LHCN-M2 (cell line): ENCODE data around the gene CHID1. TPM values are rescaled to one million over a fixed set of nuclear protein-coding genes. Genes with fewer than 3 reads are reported as not detected.

Experiments used
- DNase-seq: peaks from one replicate; pipeline ENCODE4 v3.0.0-alpha.2; 2012; ENCODE audit warnings: low read depth
- total RNA-seq: library from RNA; depleted of rRNA; stranded (reverse); fragments of >200 nt; gene quantifications from 2 replicates; pipeline ENCODE4 v1.2.3, GENCODE V29; 2014

The CHID1 gene
- total RNA-seq, 1 experiment from 2014 or later: 52.2 TPM

DNA sequence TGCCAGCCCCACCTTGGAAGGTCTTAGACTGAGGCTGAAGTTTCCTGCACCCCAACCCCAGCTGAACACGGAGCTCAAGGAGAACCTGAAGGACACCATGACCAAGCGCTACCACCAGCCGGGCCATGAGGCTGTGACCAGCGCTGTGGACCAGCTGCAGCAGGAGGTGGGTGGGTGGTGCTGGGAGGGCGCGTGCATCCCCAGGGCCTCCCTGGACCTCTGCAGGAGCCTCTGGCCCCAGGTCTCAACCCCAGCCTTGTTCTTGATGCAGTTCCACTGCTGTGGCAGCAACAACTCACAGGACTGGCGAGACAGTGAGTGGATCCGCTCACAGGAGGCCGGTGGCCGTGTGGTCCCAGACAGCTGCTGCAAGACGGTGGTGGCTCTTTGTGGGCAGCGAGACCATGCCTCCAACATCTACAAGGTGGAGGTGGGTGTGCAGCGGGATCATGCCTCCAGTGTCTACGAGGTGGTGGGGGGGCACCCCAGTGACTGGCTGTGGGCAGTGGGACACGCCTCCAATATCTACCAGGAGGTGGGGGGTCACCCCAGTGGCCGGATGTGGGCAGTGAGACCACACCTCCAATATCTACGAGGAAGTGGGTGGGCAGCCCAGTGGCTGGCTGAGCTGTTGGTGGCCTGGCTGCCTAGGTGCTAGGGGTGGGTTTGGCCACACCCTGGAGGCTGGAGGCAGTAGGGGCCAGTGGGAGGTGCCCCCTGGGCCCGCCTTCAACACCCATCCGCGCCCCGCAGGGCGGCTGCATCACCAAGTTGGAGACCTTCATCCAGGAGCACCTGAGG lies 73.2 kb downstream of the CHID1 start:
- DNase-seq: no peak

DNA sequence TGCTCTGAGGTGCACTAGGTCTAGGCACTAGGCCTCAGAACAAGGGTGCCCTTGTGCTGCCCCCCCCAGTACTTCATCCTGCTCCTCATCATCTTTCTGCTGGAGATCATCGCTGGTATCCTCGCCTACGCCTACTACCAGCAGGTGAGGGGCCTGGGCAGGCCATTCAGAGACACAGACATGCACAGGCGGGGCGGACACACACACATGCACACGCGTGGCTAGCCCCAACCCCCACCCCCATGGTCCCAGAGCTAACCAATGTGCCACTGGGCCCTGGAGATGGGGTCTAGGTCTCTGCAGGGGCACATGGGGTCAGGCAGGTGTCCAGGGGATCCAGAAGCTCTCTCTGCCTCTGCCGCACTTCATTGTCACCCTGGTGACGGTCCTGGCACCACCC lies 73.9 kb downstream of the CHID1 start:
- DNase-seq: no peak

DNA sequence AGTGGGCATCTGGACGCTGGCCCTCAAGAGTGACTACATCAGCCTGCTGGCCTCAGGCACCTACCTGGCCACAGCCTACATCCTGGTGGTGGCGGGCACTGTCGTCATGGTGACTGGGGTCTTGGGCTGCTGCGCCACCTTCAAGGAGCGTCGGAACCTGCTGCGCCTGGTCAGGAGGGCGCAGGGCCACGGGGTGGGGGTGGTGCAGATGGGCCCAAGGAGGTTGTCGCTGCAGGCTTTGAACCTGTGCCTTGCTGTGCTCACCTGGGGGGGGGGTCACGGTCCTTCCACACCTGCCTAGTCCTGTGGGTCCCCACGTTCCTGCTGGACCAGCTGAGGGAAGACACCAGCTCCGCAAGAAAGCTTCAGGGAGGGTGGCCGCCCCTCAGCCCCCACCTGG lies 74.3 kb downstream of the CHID1 start:
- DNase-seq: no peak

DNA sequence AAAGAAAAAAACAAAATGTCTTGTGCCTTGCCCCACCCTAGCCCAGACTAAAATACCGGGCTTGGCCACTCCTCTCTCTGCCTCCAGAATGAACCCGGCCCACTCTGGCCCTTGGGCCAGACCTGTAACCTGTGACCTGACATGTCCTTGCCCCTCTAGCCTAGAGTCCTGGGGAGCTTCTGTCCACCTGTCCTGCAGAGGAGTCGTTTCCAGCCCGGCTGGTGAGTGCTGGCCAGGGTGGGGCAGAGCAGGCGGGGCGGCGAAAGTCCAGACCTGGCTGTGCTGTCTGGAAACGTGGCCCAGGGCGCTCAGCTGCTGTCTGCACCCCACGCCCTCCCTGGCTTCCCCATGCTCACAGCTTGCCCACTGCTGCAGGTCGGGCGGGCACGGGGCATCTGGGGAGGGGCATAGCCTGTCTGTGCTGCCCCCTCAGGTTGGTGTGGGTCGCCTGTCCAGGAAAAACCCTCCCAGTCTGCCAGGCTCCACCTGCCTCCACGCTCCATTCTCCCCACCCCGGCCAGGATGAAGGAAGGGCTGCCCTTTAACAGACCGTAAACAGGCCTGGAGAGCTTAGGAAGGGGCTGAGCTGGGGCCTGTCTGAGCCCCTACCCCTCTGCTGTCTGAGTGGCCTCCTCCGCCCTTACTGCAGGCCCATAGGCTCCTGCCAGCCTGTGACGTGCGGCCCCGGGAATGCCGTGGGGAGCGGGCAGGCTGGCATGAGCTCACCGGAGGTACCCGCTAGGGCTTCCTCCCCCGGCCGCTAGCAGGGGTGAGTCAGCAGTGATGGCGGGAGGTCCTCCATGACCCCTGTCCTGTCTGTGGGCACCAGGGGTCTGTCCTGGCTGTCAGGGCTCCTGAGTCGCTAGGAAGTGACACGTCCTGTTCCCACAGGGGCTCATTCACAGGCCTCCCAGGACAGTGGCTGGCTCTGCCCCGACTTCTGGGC lies 76.0 kb downstream of the CHID1 start:
- peak; percentile 92 for DNase-seq

DNA sequence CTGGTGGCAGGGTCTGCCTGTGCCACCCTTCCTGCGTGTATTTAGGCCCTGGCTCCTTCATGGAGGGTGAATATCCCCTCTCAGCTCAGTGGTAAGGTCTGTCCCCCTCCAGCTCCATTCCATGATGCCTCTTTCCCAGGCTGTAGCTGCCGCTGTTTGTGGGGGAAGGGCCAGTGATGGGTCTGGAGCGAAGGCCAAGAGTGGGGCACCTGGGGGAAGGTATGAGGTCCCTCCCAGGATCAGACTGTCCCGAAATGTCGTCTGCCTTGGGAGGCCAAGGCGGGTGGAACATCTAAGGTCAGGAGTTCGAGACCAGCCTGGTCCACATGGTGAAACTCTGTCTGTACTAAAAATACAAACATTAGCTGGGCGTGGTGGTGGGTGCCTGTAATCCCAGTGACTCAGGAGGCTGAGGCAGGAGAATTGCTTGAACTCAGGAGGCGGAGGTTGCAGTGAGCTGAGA lies 76.7 kb downstream of the CHID1 start:
- peak; percentile 48 for DNase-seq

DNA sequence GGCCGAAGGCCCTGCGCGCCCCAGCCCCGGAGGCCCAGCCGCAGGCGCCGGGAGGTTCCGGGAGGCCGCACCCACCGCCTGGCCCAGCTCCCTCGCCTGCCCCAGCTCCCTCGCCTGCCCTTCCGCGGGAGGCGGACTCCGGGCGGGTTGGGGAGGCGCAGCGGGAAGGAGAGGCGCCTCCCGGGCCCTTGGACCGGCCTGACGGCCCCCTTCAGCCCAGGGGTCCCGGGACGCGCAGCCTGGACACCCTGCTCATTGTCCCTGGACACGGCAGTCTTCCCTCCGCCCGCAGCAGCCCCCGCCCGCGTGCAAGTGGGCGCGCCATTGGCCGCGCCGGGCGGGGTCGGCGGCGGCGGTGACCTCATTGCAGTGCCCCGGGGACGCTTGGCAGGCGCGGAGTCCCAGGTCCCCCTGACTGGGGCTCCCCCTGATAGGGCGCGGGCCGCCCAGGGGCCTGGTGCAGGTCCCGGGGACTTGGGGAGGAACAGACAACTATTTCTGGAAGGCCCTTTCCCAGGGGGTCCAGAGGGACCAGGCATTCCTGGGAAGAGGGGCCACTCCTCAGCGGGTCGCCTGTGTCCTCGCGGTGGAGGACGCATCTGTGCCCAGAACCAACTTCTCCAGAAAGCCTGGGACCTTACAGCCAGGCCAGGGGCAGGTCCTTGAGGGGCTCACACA lies 77.4 kb downstream of the CHID1 start:
- no peak for DNase-seq

DNA sequence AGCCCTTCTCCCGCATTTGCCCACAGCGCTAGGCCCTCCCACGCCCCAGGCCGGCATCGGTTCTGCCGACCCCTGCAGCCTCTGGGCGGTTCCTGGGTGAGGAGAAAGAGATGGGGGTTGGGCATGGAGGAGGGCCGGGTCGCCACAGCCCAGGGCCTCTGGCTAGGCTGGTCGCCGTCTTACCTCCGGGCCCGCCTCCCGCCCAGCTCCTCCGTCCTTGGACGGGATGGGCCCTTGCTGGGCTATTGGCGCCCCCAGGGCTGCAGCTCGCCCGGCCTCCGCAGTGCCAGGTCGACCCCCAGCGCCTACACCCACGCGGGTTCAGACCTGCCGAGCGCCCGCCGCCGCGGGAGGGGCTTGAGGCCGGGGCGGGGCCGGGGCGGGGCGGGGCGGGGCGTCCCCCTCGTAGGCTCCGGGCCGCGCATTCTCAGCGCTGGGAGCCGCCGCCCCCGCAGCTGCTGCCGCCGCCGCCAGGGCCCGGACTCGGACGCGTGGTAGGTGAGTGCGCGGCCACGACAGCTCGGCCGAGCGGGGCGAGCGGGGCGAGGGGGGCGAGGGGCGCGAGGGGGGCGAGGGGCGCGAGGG lies 78.0 kb downstream of the CHID1 start, which contains the start of gene CD151:
CD151 (plus strand) TSS at position 424 of the 585 bp plus-strand sequence. CDS start 3,118 bp downstream, outside the sequence.
- peak; percentile 70 for DNase-seq

DNA sequence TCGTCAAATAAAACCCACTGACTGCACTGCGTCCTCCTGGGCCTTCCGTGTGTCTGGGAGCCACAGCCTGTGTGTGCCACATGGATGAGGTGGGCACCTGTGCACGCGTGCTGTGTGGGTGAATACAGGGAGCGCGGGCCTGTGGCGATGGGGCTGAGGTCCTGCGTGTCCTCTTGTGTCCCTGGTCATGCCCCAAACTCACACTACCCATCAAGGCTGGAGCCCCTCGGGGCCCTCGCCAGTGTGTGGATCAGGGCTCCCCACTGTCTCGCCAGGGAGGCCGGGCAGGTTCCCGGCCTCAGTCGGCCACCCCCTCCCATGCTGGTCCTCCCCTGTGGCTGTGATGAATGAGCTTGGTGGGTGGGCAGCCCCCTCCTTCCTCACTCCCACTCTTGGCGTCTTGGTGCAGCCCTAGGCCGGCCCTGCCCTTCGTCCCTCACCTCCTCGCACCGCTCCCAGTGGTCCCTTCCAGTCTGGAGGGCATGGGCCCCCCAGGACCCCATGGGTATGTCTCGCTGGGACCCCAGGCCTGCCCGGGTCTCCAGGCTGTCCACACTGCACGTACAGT lies 78.6 kb downstream of the CHID1 start:
- DNase-seq: no peak

DNA sequence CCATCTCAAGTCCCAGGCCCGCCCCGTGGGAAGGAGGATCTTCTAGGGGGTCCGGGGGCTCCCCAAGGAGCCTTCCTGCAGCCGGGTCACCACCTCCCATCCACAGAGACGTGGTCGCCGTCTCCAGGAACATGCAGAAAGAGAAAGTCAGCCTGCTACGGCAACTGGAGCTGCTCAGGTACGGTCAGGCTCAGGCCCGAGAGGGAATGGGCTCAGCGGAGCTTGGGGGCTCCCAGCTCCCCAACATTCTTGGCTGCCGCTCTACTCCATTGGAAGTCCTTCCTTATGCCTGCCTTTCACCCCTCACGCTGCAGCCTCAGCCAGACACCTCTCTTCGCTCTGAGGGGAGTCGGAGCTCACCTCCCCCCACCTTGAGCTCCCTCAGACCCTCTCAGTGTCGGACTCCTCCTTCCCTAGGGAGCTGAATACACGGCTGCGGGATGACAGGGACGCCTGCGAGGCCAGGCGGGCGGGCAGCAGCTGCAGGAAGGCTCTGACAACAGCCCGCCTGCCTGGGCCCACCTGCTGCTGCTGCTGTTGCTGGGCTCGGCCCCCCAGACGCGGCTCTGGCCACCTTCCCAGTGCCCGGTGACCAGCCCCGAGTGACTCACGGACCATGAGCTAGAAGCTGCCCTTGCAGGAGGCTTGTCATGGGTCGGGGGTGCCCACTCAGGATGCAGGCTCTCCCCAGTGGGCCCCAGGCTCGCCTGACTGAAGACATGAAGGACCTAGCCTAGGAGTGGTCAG lies 79.3 kb downstream of the CHID1 start:
- DNase-seq: peak; percentile 93

DNA sequence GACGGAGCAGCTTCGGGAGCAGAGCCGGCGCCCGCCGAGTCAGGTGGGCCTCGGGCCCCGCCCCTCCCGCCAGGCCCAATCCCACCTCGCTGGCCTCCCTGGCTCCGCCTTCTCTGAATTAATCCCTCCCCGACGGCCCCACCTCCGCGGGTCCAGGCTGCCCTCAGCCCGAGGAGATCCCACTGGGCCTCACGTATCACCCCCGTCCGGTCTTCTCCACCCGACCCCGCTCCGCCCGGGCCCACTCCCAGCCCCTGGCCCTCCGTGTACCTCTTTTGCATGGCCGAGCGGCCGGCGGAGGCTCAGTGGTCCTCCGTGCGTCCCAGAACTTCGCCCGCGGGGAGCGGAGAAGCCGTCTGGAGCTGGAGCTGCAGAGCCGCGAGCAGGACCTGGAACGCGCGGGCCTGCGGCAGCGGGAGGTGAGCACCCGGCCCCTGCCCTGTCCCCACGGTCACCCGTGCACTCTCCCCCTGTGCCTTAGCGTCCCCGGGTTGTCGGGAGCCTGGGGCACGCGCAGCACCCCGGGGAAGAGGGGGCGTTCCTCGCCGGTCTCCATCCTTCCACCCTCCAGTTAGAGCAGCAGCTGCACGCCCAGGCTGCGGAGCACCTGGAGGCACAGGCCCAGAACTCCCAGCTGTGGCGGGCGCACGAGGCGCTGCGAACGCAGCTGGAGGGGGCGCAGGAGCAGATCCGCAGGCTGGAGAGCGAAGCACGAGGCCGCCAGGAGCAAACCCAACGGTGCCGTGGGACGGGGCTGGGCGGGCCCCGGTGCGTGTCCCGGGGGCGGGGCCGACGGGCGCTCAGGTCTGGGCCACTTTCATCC lies 80.1 kb downstream of the CHID1 start:
- no peak for DNase-seq

DNA sequence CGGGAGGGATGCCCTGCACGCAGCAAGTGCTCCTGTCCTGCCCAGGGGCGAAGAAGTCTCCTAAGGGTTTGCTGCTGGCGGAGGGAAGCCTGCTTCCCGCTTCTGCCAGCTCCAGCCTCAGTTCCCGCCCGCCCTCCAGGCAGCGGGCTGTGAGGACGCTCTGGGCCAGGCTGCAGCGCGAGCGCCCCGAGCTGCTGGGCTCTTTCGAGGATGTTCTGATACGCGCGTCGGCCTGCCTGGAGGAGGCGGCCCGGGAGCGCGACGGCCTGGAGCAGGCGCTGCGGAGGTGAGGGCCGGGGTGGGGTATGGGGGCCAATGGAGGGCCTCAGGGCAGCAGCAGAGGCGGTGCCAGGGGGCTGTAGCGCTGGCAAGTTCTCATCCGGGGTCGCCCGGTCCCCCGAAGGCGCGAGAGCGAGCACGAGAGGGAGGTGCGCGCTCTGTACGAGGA lies 80.7 kb downstream of the CHID1 start:
- DNase-seq: no peak

DNA sequence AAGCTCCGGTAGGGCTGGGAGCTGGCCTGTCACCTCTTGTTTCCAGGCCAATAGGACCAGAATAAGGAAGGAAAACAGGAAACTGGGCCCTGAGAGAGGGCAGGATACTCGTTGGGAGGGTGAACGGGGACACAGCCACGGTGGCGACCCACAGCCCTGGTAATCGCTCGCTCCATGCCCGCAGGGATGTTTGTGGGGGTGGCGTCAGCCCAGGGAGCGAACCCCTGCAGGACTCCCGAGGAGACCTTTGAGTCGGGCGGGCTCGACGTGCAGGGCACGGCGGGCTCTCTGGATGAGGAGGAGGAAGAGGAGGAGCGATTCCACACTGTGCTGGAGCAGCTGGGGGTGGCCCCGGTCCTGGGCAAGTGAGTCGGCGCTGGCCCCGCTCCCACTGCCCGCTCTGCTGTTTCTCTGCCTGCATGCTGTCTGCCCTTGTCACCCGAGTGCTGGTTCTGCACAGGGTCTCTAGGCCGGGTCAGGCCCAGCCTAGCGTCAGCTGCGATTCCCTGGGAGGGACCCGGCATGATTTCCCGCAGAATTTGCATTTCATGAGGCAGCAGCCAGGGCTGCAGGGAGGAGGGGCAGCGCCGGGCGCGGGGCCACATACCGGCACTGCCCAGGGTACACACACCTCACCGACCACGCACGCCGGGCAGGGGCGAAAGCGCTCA lies 81.3 kb downstream of the CHID1 start:
- DNase-seq: no peak

DNA sequence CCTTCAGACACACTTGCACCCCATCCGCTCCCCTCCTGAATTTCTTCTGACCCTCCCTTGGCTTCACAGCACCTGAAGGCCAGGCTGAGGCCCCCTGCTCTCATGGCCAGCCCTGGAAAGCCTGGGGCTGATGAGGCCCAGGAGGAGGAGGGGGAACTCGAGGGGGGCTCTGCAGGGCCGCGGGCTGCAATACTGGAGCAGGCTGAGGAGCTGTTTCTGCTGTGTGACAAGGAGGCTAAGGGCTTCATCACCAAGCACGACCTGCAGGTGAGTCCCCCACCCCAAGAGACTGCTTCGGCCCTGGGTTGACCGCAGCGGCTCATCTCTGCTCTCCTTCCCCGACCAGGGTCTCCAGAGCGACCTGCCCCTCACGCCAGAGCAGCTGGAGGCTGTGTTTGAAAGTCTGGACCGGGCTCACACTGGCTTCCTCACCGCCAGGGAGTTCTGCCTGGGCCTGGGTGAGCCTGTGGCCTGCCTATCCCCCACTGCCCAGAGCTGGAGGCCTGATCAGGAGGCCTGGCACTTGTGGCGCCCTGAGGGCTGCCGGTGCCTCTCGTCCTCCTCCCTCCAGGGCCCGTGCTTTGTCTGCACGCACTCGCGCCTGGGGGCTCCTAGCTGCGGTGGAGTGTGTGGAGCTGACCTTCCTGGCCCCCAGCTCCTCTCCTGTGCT lies 82.0 kb downstream of the CHID1 start:
- DNase-seq: no peak

DNA sequence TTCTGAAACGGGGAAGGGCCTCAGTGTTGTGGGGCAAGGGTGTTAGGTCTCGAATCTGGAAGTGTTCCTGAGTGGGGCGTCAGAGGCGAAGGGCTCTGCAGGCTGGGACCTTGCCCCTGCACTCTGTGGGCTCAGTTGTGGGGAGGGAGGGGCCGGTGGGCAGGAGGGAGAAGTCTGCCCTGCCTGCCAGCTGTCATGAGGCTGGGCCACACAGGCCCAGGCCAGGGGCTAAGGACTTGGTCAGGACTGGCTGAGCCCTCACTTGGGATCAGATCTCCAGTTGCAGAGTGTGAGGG lies 82.8 kb downstream of the CHID1 start, which contains the start of gene CRACR2B:
CRACR2B (plus strand) TSS at position 23 of the 296 bp plus-strand sequence. CDS start 689 bp downstream, outside the sequence.
- DNase-seq: no peak

DNA sequence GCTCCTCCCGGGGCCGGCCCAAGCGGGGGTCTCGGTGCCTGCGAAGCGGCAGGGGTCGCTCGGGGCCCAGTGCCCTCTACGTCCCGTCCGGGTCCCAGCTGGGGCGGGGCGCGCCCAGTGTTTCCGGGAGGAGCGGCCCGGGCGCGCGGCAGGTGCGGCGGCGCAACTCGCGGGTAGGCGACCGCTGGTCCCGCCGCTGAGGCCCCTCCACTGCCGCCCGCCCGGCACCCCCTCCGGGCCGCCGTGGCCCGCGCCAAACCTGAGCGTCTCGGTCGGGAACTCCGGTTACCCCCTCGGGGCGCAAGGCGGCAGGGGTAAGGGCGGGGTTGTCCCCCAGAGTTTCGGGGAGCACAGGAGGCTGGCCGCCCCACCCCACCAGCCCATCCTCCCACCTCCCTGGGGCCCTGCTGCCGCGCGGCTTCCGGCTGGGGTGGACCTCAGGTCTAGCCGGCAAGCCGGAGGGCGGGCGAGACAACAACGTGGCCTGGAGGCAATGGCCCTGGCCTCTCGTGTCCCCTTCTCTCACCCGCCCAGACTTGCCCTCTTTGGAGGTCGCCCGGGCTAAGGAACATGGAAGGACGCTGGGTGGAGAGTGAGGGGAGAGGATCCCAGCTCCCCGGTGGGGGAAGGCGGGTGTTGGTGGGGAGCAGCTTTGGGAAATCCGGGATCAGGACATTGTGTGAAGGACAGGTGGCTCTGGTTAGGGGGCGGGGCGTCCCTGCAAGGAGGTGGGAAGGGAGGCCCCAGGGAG lies 83.3 kb downstream of the CHID1 start:
- DNase-seq: no peak

DNA sequence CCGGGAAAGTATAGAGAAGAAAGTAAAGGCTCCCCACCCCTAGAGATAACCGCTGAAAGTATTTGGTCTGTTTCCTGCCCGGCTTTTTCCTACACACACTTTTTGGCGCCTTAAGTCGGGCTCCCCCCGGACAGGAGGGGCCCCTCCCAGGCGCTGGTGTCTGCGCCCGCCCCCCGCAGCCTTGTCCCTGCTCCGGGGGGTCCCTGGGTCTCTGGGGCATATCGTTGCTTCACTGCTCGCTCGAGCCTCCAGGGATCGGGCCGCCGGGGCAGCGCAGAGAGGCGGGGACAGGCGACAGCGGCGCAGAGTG lies 83.8 kb downstream of the CHID1 start:
- no peak for DNase-seq

DNA sequence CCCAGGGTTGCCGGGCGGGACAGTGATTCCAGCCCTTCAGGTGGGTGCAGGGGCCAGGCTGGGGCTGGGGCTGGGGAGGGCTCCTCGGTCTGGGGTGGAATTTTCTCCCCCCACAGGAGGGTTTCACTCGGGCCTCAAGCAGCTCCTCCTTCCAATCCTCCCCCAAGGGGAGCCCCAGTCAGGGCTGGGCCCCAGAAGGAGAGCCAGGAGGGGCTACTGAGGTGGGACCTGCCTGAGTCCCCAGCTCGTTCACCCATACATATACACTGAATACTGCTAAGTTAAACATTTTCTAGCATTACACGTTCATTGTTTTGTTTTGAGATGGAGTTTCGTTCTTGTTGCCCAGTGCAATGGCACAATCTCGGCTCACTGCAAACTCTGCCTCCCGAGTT lies 84.4 kb downstream of the CHID1 start:
- DNase-seq: no peak
